OCI-LY1 (cell line): Measurements from ENCODE around the gene CST3.

ENCODE experiments used
- H2AFZ ChIP-seq: fragments of 200-600 bp; sonication (generic), shearing (Covaris generic); 2 replicates; pipeline ENCODE4 v1.6.0; 2014; ENCODE audit warnings: antibody characterized with exemption, mild to moderate bottlenecking, low read length
- H3F3A ChIP-seq: fragments of 200-600 bp; sonication (generic), shearing (Covaris generic); 2 replicates; pipeline ENCODE4 v1.6.0; 2014; ENCODE audit warnings: mild to moderate bottlenecking, antibody characterized with exemption, low read length, moderate library complexity; ENCODE audit not compliant: insufficient read depth
- H3K27ac ChIP-seq: fragments of 200-600 bp; sonication (generic); 2 replicates; pipeline ENCODE4 v1.5.1; 2014; ENCODE audit warnings: low read length, mixed run types, mild to moderate bottlenecking, low read depth; ENCODE audit not compliant: poor library complexity, severe bottlenecking
- H3K27me3 ChIP-seq: fragments of 200-600 bp; sonication (generic); 2 replicates; pipeline ENCODE4 v1.6.0; 2014; ENCODE audit warnings: antibody characterized with exemption, mild to moderate bottlenecking, low read length, moderate library complexity; ENCODE audit not compliant: insufficient read depth
- H3K36me3 ChIP-seq: fragments of 200-600 bp; sonication (generic); 2 replicates; pipeline ENCODE4 v1.6.1; 2014; ENCODE audit warnings: mild to moderate bottlenecking, antibody characterized with exemption, low read length, moderate library complexity, mixed read lengths; ENCODE audit not compliant: insufficient read depth
- H3K4me1 ChIP-seq: fragments of 200-600 bp; sonication (generic); 2 replicates; pipeline ENCODE4 v1.5.1; 2014; ENCODE audit warnings: mild to moderate bottlenecking, low read length, moderate library complexity; ENCODE audit not compliant: insufficient read depth, severe bottlenecking
- H3K4me2 ChIP-seq: fragments of 200-600 bp; sonication (generic), shearing (Covaris generic); 2 replicates; pipeline ENCODE4 v1.6.1; 2014; ENCODE audit warnings: low read length
- H3K4me3 ChIP-seq: fragments of 200-600 bp; sonication (generic); 2 replicates; pipeline ENCODE4 v1.5.1; 2014; ENCODE audit warnings: low read length, low read depth, mild to moderate bottlenecking, mixed read lengths; ENCODE audit not compliant: poor library complexity, severe bottlenecking
- H3K79me2 ChIP-seq: fragments of 200-600 bp; shearing (Covaris generic); 2 replicates; pipeline ENCODE4 v1.6.1; 2016; ENCODE audit warnings: mixed run types, low read length, mixed read lengths; ENCODE audit not compliant: insufficient read depth
- H3K9ac ChIP-seq: fragments of 200-600 bp; sonication (generic), shearing (Covaris generic); 2 replicates; pipeline ENCODE4 v1.6.1; 2014; ENCODE audit warnings: mild to moderate bottlenecking, low read length, mixed read lengths
- H3K9me2 ChIP-seq: fragments of 200-600 bp; sonication (generic), shearing (Covaris generic); 2 replicates; pipeline ENCODE4 v1.6.1; 2014; ENCODE audit warnings: low read depth, mild to moderate bottlenecking, low read length, mixed read lengths
- H3K9me3 ChIP-seq: fragments of 200-600 bp; shearing (Covaris generic); 2 replicates; pipeline ENCODE4 v1.6.1; 2014; ENCODE audit warnings: low read length, mixed read lengths
- H4K20me1 ChIP-seq: fragments of 200-600 bp; sonication (generic), shearing (Covaris generic); 2 replicates; pipeline ENCODE4 v1.6.0; 2016; ENCODE audit warnings: mild to moderate bottlenecking, low read length; ENCODE audit not compliant: insufficient read depth
- EZH2 ChIP-seq: fragments of 200-600 bp; sonication (generic), shearing (Covaris generic); IDR thresholded peaks from 2 replicates; pipeline ENCODE4 v1.8.0; 2017; ENCODE audit warnings: borderline replicate concordance, mixed run types, mild to moderate bottlenecking, antibody characterized with exemption, low read length, moderate library complexity, mixed read lengths
- TF ChIP-seq, protein P1 (sequence below): fragments of 200-600 bp; sonication (generic), shearing (Covaris generic); IDR thresholded peaks from 2 replicates; pipeline ENCODE4 v1.5.1; 2017; ENCODE audit warnings: mild to moderate bottlenecking, antibody characterized with exemption, low read length, moderate library complexity, mixed read lengths

CST3 gene

DNA sequence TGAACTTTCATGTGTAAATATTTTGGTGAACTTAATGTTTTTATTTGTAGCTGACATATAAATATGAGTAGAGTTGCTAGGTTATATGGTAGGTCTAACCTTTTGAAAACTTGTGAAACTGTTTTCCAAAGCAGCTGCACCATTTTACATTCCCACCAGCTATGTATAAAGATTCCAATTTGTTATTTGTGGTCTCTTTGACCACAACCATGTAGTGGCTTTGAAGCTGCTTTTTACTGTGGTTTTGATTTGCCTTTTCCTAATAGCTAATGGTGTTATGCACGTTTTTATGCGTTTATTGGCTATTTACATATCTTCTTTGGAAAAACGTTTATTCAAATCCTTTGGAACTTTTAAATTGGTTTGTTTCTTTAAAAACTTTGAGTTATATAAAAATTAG, 10.3 kb downstream of the CST3 start:
- TF ChIP-seq, protein P1, sequence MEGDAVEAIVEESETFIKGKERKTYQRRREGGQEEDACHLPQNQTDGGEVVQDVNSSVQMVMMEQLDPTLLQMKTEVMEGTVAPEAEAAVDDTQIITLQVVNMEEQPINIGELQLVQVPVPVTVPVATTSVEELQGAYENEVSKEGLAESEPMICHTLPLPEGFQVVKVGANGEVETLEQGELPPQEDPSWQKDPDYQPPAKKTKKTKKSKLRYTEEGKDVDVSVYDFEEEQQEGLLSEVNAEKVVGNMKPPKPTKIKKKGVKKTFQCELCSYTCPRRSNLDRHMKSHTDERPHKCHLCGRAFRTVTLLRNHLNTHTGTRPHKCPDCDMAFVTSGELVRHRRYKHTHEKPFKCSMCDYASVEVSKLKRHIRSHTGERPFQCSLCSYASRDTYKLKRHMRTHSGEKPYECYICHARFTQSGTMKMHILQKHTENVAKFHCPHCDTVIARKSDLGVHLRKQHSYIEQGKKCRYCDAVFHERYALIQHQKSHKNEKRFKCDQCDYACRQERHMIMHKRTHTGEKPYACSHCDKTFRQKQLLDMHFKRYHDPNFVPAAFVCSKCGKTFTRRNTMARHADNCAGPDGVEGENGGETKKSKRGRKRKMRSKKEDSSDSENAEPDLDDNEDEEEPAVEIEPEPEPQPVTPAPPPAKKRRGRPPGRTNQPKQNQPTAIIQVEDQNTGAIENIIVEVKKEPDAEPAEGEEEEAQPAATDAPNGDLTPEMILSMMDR = no peak
- TF ChIP-seq EZH2 = no peak
- Histone ChIP-seq H3K4me2 (no peak overlapping the region), H2AFZ (no peak overlapping the region), H3K9me3 (no peaks in the 10 kb centered on the region), H3K9me2 (no peaks in the 10 kb centered on the region), H3K27me3 (no peaks in the 10 kb centered on the region), H3K27ac (no peak overlapping the region), H3K4me1 (no peaks in the 10 kb centered on the region), H3K79me2 (no peaks in the 10 kb centered on the region), H4K20me1 (no peaks in the 10 kb centered on the region), H3F3A (no peaks in the 10 kb centered on the region), H3K36me3 (no peaks in the 10 kb centered on the region), H3K4me3 (no peak overlapping the region), H3K9ac (no peak overlapping the region)

DNA sequence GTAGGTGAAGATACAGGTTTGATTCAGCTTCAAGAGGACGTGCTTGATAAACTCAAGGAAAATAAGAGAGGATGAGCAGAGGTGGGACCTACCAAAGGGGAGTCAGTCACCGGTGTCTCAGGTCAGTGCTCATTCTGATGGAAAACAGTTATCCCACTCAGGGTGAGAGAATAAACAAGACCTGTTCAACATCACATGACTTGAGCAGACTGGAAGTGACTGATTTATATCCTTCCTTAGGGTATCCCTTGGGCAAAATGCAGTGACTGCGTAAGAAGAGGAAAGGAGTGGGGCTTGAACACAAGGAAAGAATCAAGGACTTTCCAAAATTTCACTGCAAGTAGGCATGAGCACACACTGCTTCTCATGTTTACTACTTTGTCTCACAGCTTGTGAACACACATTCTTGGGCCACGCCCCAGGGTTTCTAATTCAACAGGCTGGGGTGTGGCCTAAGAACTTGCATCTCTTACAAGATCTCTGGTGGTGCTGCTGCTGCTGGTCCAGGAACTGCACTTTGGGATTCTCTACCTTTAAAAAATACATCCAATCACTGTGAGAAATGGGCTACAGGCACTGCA, 11.6 kb downstream of the CST3 start:
- TF ChIP-seq, protein P1 = no peak
- no peak for TF ChIP-seq EZH2
- Histone ChIP-seq H3K27ac (no peak overlapping the region), H3K4me3 (no peak overlapping the region), H3K79me2 (no peaks in the 10 kb centered on the region), H3K36me3 (no peaks in the 10 kb centered on the region), H3K9ac (no peak overlapping the region), H3K4me2 (no peak overlapping the region), H4K20me1 (no peaks in the 10 kb centered on the region), H3K4me1 (no peaks in the 10 kb centered on the region), H3K9me3 (no peaks in the 10 kb centered on the region), H3F3A (no peaks in the 10 kb centered on the region), H3K9me2 (no peaks in the 10 kb centered on the region), H3K27me3 (no peaks in the 10 kb centered on the region), H2AFZ (no peak overlapping the region)

DNA sequence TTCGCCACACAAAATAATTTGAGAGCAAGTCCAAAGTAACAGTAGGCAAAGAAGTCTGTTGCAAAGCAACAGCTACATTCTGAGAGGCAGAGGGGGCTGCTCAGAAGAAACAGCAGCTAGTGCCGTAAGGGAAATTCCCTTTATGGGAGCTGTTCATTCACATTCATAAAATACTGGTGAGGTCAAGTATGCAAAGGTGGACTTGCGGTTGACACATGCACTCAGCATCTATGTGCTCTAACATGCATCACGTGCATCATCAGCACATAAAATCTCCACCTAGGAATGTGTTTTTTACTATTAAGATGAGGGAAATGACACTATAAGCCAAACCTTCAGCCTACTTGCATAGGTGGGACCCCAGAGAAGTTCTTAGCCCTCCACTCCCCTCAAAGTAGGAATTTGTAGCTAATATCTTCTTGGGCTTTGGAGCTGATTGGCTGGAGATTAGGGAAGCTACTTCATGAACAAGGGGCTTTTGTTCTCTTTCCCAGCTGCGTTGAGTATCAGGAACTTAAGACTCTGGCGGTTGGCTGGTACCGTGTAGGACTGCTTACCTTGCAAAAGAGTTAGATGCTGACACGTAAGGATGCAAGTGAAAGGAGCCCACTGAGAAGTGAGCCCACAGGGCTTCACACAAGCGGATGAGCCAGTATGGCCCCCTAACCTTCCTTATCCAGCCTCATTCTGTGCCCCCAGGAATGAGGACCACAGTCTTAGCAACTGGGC, 12.4 kb downstream of the CST3 start:
- H3K27ac ChIP-seq = no peak overlapping the region
- no peaks in the 10 kb centered on the region for H4K20me1 ChIP-seq
- no peaks in the 10 kb centered on the region for H3F3A ChIP-seq
- no peaks in the 10 kb centered on the region for H3K9me3 ChIP-seq
- H3K4me3 ChIP-seq = no peak overlapping the region
- H3K9ac ChIP-seq = no peak overlapping the region
- no peaks in the 10 kb centered on the region for H3K27me3 ChIP-seq
- H3K79me2 ChIP-seq = no peaks in the 10 kb centered on the region
- no peaks in the 10 kb centered on the region for H3K4me1 ChIP-seq
- H3K4me2 ChIP-seq = no peak overlapping the region
- no peaks in the 10 kb centered on the region for H3K36me3 ChIP-seq
- no peak overlapping the region for H2AFZ ChIP-seq
- H3K9me2 ChIP-seq = no peaks in the 10 kb centered on the region
- no peak for TF ChIP-seq EZH2
- TF ChIP-seq, protein P1 = no peak
